Stimulated activated CD8-positive, alpha-beta memory T cell treated with anti-CD3 and anti-CD28 coated beads, Interleukin-4, amount 100 ng/mL, for 4 hours (primary cell): ENCODE data around the gene DCAF15.

Experiments
- DNase-seq, 2 donors: peaks; one replicate each; pipeline ENCODE4 v3.0.0-alpha.2; 2020; ENCODE audit warnings: low read depth in 2 of 2, low spot score in 1 of 2

The DCAF15 gene

DNA sequence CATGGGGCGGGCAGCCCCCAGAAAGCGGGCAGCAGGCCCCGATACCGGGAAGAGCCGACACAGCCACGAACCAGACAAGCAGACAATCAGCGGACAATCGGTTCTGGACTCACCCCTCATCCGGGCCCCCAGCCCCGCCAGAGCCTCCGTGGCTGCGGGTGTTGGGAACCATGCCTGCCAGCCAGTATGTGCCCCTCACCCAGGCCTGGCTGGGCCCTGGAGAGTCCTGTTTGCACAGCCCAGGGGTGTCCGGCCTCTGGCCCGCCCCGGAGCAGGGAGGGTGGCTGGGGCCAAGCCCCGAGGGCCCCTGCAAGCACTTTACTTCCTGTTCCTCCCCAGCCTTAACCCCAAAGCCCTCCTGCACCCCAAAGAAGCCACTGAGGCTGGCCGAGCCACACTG is 21.9 kb upstream of the DCAF15 start:
- no peak for DNase-seq

- DNase-seq, result no peak
Measured at GRCh38 chr19:13931391-13932148, 20.7 kb upstream of the DCAF15 start.

DNA sequence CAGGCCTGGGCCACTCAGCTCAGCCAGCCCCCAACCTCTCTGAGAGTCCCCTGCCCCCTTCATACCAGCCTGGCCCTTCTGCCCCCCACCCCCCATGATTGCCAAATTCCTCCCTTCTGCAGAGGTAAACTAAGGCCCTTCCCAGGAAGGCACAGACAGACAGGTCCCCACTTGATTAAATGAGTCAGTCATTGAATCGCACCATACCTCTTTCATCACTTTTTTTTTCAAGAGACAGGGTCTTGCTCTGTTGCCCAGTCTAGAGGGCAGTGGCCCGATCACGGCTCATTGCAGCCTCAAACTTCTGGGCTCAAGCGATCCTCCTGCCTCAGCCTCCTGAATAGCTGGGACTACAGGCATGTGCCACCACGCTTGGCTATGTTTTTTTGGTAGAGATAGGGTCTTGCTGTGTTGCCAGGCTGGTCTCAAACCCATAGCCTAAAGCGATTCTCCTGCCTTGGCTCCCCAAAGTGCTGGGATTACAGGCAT is 20.1 kb upstream of the DCAF15 start:
- DNase-seq, result no peak

DNA sequence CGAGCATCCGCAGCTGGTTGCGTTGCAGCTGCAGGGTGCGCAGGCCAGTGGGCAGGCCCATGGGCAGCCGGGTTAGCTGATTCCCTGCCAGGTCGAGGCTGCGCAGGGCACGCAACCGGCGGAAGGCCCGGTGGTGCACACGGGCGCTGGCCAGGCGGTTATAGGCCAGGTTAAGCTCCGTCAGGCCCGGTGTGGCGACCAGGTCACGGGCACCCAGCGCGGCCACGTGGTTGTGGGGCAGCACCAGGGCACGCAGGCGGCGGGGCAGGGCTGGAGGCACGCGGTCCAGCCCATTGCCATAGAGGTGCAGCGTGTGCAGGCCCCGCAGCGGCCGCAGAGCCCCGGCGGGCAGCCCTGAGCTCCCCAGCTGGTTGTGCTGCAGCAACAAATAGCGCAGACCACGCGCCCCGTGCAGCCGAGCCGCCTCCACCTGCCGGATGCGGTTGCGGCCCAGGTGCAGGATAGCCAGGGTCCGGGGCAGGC is 19.4 kb upstream of the DCAF15 start:
- DNase-seq, result no peak

DNA sequence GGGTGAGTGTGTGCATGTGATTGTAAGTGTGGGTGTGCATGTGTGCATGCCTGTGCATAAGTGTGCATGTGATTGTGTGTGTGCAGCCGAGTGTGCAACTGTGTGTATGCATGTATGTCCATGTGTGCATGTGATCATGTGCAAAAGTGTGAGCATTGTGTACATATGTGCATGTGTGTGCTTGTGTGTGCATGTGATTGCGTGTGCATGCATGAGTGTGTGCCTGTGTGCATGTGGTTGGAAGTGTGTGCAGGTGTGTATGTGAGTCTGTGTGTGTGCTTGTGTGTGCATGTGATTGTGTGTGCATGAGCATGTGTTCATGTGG is 17.6 kb upstream of the DCAF15 start:
- no peak for DNase-seq

DNA sequence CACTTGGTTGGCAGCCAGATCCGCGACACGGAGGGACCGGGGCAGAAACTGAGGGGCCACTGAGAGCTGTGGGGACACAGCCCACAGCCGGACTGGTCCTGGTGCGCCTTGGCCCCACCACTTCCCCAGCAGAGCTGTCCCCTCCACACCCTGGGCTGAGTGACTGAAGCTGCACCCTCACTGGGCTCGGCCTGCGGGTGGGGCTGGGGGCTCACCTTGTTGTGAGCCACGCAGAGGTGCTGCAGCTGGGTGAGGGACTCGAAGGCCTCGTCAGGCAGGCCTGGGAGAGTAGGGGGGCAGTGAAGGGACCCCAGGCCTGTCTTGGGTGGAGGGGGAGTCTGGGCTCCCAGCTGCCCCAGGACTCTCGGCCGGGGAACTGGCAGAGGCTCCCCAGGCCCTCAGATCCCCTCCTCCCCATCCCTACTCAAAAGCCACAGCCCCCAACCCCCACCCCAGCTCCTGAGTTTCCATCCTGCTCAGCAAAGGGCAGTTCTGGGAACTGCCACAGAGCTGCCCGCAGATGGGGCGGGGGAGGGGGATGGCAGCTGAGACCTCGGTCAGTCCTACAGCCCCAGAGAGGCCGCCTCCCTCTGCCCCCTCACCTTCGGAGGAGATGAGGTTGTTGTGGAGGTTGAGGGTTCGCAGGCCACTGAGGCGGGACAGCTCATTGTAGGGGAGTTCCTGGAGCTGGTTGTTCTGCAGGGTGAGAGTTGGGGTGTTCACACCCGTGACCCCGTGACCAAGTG is 16.4 kb upstream of the DCAF15 start:
- no peak for DNase-seq

GRCh38 chr19:13937479-13938300 is 14.6 kb upstream of the DCAF15 start:
- DNase-seq, result no peak

DNA sequence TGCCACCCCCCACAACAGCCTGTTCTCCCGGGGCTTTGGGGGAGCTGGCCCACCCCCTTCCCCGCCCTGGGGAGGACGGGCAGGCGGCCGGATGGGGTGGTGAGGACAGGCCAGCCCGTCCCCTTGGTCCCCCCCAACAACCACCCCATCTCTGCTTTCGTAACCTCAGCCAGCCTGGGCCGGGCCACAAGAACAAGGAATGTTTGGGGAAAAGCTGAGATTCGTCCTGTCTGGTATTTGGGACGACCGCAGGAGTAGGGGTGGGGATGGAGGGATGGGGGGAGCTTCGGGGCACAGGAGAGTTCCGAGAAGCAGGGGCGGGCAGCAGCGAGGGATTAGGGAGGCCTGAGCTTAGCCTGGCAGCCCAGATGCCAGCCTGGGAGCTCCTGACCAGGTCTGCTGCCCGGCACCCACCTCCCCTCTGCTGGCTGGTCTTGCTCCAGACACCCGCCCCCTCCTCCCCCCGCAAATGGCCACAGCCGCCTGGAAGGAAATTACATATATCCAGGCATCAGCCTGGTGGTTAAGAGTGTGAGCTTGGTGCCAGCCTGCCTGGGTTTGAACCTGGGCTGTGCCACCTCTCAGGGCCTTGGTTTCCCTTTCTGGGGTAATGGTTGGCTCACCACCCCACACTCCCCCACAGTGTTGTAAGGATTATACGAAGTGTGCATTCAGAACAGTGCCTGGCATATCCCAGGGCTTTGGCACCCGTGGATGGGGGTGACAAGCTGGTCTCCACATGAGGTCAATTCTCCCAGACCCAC is 13.8 kb upstream of the DCAF15 start, which contains the start of gene PODNL1:
PODNL1 (minus strand) TSS at position 117 of the 764 bp plus-strand sequence. CDS start 236 bp downstream, outside the sequence.
- no peak for DNase-seq

GRCh38 chr19:13942023-13942684 is 10.2 kb upstream of the DCAF15 start:
- no peak for DNase-seq

DNA sequence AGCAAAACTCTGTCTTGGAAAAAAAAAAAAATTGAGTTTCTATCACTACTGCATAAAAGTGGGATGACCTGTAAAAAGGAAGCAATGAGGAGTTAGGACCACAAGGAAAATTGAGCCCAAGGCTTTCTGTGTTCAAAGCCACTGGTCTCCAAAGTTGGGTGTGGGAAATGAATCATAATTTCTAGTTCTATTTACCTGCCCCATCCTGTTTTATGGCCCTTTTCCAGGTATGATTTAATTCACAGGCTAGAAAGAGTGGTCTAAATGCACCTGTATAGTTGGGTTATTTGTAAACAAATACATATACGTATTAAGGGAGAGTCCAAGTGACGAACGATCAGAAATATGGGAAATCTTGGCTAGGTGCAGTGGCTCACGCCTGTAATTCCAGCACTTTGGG is 5.9 kb upstream of the DCAF15 start:
- no peak for DNase-seq

DNA sequence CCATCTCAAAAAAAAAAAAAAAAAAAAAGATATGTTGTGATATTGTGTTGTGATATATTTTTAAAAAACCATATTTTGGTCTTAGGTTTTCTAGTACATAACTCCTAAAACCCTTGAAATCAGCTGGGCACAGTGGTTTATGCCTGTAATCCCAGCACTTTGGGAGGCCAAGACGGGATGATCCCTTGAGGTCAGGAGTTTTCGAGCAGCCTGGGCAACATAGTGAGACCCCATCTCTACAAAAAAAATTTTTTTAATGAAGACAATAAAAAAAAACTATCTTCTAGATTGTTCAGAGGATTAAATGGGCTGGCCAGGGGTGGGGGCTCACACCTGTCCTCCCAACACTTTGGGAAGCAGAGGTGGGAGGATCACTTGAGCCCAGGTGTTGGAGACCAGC is 1.3 kb upstream of the DCAF15 start:
- DNase-seq, result no peak

DNA sequence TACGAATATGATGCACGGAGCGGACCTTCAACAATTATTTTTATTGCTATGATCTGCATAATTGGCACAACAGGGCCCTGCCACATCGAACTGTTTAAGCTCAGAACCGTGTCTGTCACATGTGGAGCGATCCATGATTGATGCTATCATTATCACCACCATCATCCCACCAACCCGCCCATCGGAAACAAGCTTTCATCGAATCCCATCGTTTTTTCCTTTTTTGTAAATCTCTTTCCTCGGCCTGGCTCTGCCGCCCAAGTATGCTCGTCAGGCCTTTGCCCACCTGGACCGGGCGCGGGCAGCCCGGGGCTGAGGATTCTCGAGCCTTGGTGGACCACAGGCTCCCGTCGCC is 533 bp upstream of the DCAF15 start:
- DNase-seq, result no peak

GRCh38 chr19:13952931-13953531 is 722 bp downstream of the DCAF15 start:
- DNase-seq, result no peak

DNA sequence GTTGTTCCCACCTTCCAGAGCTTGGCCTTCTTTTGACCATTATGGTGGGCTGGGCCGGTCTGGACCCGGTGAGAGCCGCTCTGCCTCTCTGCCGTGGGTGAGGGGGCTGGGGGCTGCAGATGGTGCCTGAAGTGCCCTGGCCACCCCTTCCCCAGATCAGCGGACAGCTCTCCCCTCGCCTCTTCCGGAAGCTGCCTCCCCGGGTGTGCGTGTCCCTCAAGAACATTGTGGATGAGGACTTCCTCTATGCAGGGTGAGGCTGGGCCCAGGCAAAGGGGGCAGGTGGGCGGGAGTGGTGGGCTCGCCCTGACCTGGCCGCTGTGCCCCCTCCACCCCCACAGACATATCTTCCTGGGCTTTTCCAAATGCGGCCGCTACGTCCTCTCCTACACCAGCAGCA is 1.9 kb downstream of the DCAF15 start:
- no peak for DNase-seq

- DNase-seq, result no peak
Measured at GRCh38 chr19:13955662-13956364, 3.5 kb downstream of the DCAF15 start.

- no peak for DNase-seq
Measured at GRCh38 chr19:13956365-13956744, 4.0 kb downstream of the DCAF15 start.

GRCh38 chr19:13957051-13957450 is 4.7 kb downstream of the DCAF15 start:
- DNase-seq, result no peak

DNA sequence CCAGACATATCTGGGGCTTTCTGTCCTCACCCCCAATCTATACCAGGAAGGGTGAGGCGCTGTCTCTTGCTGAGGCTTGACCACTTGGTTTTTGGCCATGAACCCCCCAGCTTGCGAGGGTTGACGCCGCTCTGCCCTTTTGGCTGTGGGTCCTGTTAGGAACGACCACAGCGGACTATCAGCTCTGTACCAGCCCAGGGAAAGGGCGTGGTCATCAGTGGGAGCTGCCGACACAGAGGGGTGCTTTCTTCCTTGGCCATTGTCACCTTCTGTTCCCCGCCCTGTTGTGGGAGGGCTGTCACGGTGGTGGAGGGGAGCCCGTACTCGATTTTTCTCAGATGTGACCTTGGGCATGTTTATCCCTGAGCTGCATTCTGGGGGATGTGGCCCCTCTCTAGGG is 5.7 kb downstream of the DCAF15 start:
- no peak for DNase-seq
